ENCODE data around the gene LYST.

DNA sequence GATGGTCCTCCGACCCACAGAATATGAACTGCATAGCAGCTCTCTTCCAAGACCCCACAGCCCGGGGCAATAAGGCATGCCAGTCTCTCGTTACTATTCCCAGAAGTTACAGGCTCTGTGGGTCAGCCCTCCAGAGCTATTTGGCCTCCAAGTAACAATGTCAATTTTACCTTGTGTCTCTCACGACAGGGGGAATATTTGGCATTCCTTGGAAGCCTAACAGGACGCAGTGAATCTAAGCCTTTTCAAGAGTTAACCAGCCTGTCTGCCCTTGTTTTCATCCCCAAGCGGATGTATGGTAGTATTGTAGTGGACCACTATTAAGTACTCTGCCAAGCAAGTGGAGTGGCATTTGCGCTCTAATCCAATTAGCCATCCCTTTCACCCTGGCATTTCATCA lies 192.7 kb downstream of the LYST start:
- TF ChIP-seq, protein P1, sequence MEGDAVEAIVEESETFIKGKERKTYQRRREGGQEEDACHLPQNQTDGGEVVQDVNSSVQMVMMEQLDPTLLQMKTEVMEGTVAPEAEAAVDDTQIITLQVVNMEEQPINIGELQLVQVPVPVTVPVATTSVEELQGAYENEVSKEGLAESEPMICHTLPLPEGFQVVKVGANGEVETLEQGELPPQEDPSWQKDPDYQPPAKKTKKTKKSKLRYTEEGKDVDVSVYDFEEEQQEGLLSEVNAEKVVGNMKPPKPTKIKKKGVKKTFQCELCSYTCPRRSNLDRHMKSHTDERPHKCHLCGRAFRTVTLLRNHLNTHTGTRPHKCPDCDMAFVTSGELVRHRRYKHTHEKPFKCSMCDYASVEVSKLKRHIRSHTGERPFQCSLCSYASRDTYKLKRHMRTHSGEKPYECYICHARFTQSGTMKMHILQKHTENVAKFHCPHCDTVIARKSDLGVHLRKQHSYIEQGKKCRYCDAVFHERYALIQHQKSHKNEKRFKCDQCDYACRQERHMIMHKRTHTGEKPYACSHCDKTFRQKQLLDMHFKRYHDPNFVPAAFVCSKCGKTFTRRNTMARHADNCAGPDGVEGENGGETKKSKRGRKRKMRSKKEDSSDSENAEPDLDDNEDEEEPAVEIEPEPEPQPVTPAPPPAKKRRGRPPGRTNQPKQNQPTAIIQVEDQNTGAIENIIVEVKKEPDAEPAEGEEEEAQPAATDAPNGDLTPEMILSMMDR (IDR thresholded peaks at IDR 0.05; ENCODE audit: low read length) = no peak
- no peak for TF ChIP-seq EZH2 (IDR thresholded peaks at IDR 0.05; ENCODE audit: borderline replicate concordance, low read length)

All from OCI-LY1 (cell line).